GM10248 (cell line): ENCODE measurements around the gene RPL22.

Source experiments
- CTCF ChIA-PET: fragments of 300-600 bp; sonication (Branson Sonifier 250); formaldehyde crosslinking; extraction: SDS; loops from one replicate; lab custom pipeline; 2021; ENCODE audit warnings: antibody characterized with exemption; lab: Yijun Ruan, JAX
- POLR2A ChIA-PET: fragments of 350-650 bp; sonication (Branson Sonifier 250); formaldehyde crosslinking; extraction: SDS; loops from one replicate; lab custom pipeline; 2020; ENCODE audit warnings: antibody characterized with exemption; lab: Yijun Ruan, JAX
- DNase-seq: peaks from one replicate; pipeline ENCODE4 v3.0.0; 2012; ENCODE audit errors: extremely low spot score
- TF ChIP-seq, protein P1 (sequence below): IDR thresholded peaks from 2 replicates; pipeline ENCODE4 v1.5.1; 2012; ENCODE audit warnings: mild to moderate bottlenecking, low read depth; ENCODE audit errors: extremely low read depth, missing control alignments, control extremely low read depth

Gene RPL22

DNA sequence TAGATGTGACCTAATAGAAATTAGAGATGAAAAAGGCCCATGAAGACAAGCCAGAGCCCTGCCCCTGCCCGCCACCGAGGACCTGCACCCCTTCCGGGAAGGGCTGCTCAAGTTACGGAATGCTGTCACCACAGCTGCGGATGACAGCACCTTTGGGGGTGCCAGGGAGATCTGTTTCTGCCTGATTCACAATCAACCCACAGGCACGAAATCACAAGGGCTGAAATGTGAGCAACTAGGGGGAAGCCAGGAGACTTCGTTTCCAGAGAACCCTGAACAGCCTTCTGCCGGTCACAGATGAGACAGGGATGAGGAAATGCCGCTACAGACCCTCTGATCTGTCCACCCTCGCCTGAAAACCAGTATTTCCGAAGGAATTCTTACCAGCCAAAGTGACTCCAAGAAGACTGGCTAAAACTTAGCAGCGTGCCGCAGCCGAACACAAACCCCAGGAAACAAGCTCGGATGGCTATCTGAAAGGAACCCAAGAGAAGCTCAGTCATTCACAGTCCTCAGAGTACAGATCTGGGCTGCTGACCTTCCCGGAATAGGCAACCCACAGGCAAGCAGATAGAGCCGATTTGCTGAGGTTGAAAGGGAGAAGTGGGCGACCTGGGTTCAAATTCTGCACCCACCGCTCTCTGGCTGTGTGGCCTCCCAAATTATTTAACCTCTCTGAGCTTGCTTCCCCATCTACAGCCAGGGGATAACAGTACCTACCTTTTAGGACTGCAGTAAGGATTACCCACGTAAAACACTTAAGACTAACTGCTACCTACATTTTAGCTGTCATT lies 35.3 kb upstream of the RPL22 start:
- DNase-seq, result no peak
- POLR2A ChIA-PET, result interaction anchor here (0.6 kb wide), 1 partner anchor 175 kb away, joined by 4 read pairs; no protein-coding TSS in a partner anchor
- CTCF ChIA-PET, result interaction anchor here (2.0 to 3.2 kb wide), 3 partner anchors 12 to 30 kb away, joined by 8 to 34 read pairs (median 10); partner anchors contain the start of gene RNF207
- TF ChIP-seq, protein P1, sequence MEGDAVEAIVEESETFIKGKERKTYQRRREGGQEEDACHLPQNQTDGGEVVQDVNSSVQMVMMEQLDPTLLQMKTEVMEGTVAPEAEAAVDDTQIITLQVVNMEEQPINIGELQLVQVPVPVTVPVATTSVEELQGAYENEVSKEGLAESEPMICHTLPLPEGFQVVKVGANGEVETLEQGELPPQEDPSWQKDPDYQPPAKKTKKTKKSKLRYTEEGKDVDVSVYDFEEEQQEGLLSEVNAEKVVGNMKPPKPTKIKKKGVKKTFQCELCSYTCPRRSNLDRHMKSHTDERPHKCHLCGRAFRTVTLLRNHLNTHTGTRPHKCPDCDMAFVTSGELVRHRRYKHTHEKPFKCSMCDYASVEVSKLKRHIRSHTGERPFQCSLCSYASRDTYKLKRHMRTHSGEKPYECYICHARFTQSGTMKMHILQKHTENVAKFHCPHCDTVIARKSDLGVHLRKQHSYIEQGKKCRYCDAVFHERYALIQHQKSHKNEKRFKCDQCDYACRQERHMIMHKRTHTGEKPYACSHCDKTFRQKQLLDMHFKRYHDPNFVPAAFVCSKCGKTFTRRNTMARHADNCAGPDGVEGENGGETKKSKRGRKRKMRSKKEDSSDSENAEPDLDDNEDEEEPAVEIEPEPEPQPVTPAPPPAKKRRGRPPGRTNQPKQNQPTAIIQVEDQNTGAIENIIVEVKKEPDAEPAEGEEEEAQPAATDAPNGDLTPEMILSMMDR, result no peak

DNA sequence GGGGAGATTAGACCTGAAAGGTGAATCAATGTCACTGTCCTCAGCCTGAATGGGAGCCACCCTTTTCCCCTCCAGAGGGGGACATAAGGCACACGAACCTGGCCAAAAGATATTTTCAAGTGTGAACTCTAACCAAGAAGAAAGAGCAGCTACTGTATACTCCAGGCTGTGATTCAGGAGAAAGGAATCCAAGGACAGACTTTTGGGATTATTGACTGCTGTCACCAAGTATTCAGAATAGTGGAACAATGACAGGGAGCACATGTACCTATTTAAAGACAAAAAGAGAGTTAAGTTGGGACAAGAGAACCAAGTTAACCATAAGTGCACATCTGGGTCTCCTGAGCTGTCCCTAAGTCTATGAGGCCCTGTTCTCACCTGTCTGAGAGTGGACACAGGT lies 34.0 kb upstream of the RPL22 start:
- CTCF ChIA-PET, result interaction anchor here (0.7 to 2.7 kb wide), 3 partner anchors 13 to 190 kb away, joined by 3 to 5 read pairs (median 3); no protein-coding TSS in a partner anchor
- DNase-seq, result no peak
- TF ChIP-seq, protein P1, result no peak
- POLR2A ChIA-PET, result interaction anchor here (0.6 kb wide), 1 partner anchor 41 kb away, joined by 3 read pairs; no protein-coding TSS in a partner anchor

DNA sequence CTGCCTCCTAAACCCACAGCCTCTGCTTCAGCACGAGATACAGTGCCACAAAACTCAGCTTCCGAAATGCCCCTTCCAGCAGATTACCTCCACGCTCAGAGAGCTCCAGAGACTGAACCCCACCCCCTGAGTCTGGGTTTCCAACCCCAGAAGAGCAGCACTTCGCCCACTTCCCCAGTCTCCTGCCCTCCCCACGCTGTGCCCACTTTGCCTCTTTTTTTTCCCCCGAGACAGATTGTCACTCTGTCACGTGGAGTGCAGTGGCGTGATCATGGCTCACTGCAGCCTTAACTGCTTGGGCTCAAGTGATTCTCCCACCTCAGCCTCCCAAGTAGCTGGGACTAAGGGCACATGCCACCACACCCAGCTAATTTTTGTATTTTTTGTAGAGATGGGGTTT lies 26.3 kb upstream of the RPL22 start:
- ChIA-PET POLR2A (interaction anchor here (0.5 kb wide), 1 partner anchor 144 kb away, joined by 4 read pairs; no protein-coding TSS in a partner anchor), CTCF (interaction anchor here (0.7 to 2.1 kb wide), 6 partner anchors 10 to 20 kb away, joined by 3 to 11 read pairs (median 4); partner anchors contain the start of gene RNF207)
- TF ChIP-seq, protein P1, result no peak
- no peak for DNase-seq

GRCh38 chr1:6224718-6225117 lies 25.3 kb upstream of the RPL22 start:
- DNase-seq, result no peak
- CTCF ChIA-PET, result interaction anchor here (0.7 to 1.7 kb wide), 3 partner anchors 9 to 20 kb away, joined by 3 to 4 read pairs (median 4); no protein-coding TSS in a partner anchor
- POLR2A ChIA-PET, result no interaction called here
- TF ChIP-seq, protein P1, result no peak

- ChIA-PET CTCF (interaction anchor here (0.9 kb wide), 1 partner anchor 422 kb away, joined by 3 read pairs; no protein-coding TSS in a partner anchor), POLR2A (no interaction called here)
- TF ChIP-seq, protein P1, result no peak
- no peak for DNase-seq
Measured at GRCh38 chr1:6223617-6224016, 24.2 kb upstream of the RPL22 start.

- ChIA-PET POLR2A (interaction anchor here (0.6 kb wide), 1 partner anchor 258 kb away, joined by 3 read pairs; no protein-coding TSS in a partner anchor), CTCF (interaction anchor here (1.1 to 1.7 kb wide), 4 partner anchors 8 to 24 kb away, joined by 3 to 6 read pairs (median 4); partner anchors contain the start of gene RNF207)
- TF ChIP-seq, protein P1, result no peak
- no peak for DNase-seq
Measured at GRCh38 chr1:6222636-6223035, 23.2 kb upstream of the RPL22 start.
